Caki2 (cell line): ENCODE results near the gene STXBP6. TPM values are rescaled to one million over a fixed set of nuclear protein-coding genes. Genes with fewer than 3 reads are reported as not detected.
"Not testable (repeated sequence)": the region's sequence is repeated elsewhere in the genome, so short reads cannot be mapped to it uniquely, and the experiment has no call there.

Source experiments
- DNase-seq: peaks from one replicate; pipeline ENCODE4 v3.0.0-alpha.2; 2015; ENCODE audit warnings: low read depth
- in situ Hi-C: cut with HindIII; loops from 2 replicates; pipeline ENCODE4 v1.10.0; 2016; ENCODE audit warnings: low sequenced_read_pairs, low pct_unique_long_range_greater_than_20kb, mixed read lengths
- total RNA-seq: library from RNA; depleted of rRNA; stranded (reverse); fragments of >200 nt; shearing (Covaris generic); gene quantifications from 2 replicates; pipeline ENCODE4 v1.2.3, GENCODE V29; 2014; ENCODE audit warnings: low replicate concordance

STXBP6 gene
- total RNA-seq, 1 experiment from 2014 or later: 14.9 TPM

- DNase-seq: no peak
- in situ Hi-C loops: no loop called here
Measured at GRCh38 chr14:24784981-24785380, 265.0 kb downstream of the STXBP6 start.

- DNase-seq: no peak
- in situ Hi-C loops: no loop called here
Measured at GRCh38 chr14:24783791-24784190, 266.2 kb downstream of the STXBP6 start.

- in situ Hi-C loops: no loop called here
Measured at GRCh38 chr14:24780281-24780680, 269.7 kb downstream of the STXBP6 start.

GRCh38 chr14:24777678-24778077, 272.3 kb downstream of the STXBP6 start:
- DNase-seq: no peak
- in situ Hi-C loops: no loop called here

More at GRCh38 chr14:24780281-24780680, 269.7 kb downstream of the STXBP6 start:
- no peak for DNase-seq

GRCh38 chr14:24775950-24776349, 274.0 kb downstream of the STXBP6 start:
- in situ Hi-C loops: no loop called here
- DNase-seq: no peak

GRCh38 chr14:24774187-24774915, 275.6 kb downstream of the STXBP6 start:
- in situ Hi-C loops: no loop called here
- no peak for DNase-seq

GRCh38 chr14:24773564-24773963, 276.4 kb downstream of the STXBP6 start:
- DNase-seq, in situ Hi-C loops: not testable (repeated sequence)

GRCh38 chr14:24766434-24766833, 283.5 kb downstream of the STXBP6 start:
- DNase-seq: no peak
- in situ Hi-C loops: no loop called here

GRCh38 chr14:24761141-24761540, 288.8 kb downstream of the STXBP6 start:
- no peak for DNase-seq
- in situ Hi-C loops: no loop called here
